GM21786 (cell line): ENCODE data around the gene MARCHF10.

ENCODE experiments used
- ATAC-seq: cut with Tn5 transposase; IDR thresholded peaks from one replicate; pipeline ENCODE4 v1.9.1; 2021; ENCODE audit not compliant: unreplicated experiment

Gene MARCHF10

GRCh38 chr17:62720126-62720850 is 87.8 kb downstream of the MARCHF10 start:
- ATAC-seq: no peak

- ATAC-seq: no peak
These were observed 88.5 kb downstream of the MARCHF10 start for GRCh38 chr17:62719586-62719985.

- no peak for ATAC-seq
These were observed 89.7 kb downstream of the MARCHF10 start for GRCh38 chr17:62718429-62718828.

GRCh38 chr17:62717889-62718288 is 90.2 kb downstream of the MARCHF10 start:
- no peak for ATAC-seq

DNA sequence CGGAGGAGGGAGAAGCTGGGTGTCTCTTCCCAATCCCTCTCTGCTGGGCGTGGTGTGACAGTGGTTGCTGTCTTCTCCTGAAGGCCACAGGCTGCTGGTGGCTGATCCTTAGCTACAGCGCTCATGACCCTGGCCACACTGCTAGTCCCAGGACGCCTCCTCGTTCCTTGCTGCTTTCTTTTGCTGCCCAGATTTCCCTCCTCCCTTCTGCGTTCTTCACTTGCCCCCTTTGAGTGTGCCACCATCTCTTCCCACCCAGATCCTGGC is 90.6 kb downstream of the MARCHF10 start:
- no peak for ATAC-seq

GRCh38 chr17:62716834-62717588 is 91.1 kb downstream of the MARCHF10 start:
- ATAC-seq: no peak

DNA sequence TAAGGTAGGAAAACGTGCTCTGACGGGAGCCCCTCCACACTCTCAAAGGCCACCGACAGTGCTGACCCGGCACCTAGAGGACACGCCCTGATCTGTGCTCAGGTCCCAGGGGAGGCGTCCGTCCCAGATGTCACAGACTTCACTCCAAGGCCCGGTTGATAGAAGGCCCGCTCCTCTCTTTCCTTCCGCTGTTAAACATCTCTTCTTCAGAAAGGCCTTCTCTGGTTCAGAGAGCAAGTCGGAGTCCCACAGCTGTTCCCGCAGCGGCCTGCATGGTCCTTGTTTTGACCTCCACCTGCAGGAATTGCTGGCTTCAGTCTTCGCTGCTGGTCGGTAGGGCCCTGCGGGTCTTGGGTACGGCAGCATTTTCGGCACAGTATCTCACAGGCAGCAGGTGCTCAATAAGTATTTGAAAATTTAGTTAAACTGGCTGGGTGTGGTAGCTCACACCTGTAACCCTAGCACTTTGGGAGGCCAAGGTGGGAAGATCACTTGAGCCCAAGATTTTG is 92.2 kb downstream of the MARCHF10 start:
- no peak for ATAC-seq

GRCh38 chr17:62714016-62714777 is 93.9 kb downstream of the MARCHF10 start:
- ATAC-seq: no peak

GRCh38 chr17:62713086-62713881 is 94.8 kb downstream of the MARCHF10 start:
- no peak for ATAC-seq

GRCh38 chr17:62712171-62712581 is 95.9 kb downstream of the MARCHF10 start:
- ATAC-seq: no peak

DNA sequence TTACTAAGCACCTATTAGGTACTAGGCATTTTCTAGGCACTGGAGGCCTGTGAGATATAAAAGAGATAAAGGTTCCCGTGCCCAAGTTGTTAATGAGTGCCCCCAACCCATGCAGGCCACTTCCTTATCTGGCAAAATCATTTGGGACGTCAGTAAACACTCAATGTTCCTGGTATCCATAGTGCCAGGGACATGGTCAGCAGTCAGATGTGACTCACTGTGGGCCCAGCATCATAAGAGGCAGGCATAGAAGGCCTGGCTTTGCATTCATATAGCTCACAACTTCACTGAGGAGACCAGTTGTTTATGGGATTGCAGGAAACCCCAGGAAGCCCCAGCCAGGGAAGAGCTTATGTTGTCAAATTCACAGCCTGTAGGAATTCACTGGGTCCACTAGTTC is 99.5 kb downstream of the MARCHF10 start:
- ATAC-seq: no peak

- ATAC-seq: no peak
These were observed 100.7 kb downstream of the MARCHF10 start for GRCh38 chr17:62707425-62707739.

DNA sequence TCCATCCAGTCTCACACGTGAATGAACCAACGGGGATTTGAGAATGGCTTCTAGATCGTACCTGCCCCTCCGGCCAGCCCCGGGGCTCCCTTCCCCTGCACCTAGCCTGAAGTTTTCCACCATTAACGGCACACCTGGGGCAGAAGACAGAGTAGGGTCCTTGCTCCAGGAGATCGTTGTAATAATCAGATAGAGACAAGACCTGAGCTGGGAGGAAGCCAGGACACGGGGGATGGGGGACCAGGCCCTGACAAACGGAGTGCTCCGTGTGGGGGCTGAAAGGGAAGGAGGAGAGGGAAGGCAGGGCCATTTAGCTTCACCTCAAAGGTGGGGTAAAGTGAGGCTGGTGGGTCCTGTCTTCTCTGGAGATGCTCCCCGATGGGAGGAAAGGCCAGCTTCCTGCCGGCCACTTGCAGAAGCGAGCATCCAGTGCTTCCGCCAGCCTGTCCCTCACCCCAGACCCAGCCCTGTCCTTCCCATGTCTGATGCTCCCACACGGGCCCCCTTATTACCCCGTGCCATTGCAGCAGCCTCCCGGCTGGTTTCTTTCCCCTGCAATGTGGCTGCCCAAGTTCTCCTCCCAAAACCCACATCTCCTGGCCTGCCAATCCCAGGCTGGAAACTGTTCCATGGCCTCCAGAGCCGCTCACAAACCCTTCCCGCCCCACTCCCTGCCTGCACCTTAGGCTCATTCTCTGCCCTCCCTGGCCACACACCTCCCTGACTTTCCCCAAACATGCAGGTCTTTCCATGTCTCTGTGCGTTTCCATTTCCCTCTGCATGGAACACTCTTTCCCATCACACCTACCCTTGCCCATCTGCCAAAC is 101.3 kb downstream of the MARCHF10 start:
- ATAC-seq: no peak

DNA sequence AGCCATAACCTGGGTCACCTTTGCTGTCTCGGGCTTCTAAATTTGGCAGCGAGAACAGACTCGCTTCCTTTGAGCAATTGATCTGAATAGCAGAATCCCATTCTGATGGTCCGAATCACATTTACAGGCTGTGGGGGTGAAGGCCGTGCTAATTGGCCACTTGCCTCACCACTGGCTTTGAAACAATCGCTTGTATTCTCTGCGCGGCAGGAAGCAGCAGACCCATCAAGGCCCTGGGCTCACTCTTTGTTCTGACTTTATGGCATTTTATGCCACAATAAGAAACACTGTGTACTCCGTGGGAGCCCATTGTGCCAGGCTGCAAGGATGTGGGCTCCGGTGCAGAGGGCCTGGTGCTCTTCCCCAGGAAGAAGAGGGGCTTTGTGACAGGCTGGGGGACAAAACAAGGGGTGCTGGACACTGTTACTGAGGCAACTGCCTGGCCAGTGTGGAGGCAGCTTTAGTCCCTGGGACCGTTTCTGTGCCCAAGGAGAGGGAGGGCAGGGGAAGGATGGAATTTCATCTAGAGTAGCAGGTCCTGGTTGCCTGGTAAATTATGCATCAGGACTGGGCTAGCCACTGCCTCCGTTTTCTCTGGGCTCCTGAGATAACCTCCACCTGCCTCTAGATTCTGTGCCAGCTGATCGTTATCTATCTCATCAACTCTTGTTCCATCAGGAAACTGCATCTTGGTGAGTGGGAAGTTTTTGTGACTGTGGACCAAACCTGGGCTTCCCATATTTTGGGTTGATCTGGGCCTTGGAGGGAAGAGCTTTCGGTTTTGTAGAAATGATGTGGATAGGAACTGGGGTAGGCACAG is 102.1 kb downstream of the MARCHF10 start:
- ATAC-seq: no peak

GRCh38 chr17:62705156-62705777 is 102.8 kb downstream of the MARCHF10 start:
- ATAC-seq: no peak

- no peak for ATAC-seq
These were observed 103.6 kb downstream of the MARCHF10 start for GRCh38 chr17:62704381-62704971.

DNA sequence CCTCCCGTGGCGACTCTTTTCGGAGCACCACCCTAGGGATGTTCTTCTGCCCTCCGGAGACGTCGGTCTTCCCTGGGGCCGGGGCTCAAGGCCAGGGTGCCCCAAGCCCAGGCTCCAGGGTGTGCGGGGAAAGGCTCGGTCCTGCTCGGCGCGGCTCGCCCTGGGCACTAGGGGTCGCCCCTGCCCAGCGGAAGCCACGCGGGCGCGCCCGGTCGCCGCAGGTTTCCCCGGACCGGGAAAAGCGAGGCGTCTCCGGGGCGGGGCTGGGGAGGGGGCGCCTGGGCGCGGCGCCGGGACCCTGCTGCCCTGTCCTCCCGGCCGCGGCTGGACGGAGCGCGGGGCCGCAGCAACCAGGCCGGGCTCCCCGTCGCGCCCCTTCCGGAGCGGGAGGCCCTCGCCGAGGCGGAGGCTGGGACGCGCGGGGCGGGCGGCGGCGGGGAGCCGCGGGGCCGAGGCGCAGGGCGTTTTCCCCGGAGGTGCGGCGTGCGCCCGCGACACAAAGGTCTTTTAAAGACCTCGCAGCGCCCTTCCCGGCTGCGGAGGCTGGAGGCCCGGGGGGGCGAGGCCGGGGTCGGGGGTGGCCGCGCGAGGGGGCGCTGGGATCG is 104.2 kb downstream of the MARCHF10 start:
- peak; percentile 83 for ATAC-seq

- peak; percentile 11 for ATAC-seq
These were observed 104.8 kb downstream of the MARCHF10 start for GRCh38 chr17:62703261-62703775.
